Tibial nerve (tissue), 4 donors: Measurements from ENCODE around the gene ARMC3. TPM values are rescaled to one million over a fixed set of nuclear protein-coding genes. Genes with fewer than 3 reads are reported as not detected.
"Not testable (repeated sequence)": the region's sequence is repeated elsewhere in the genome, so short reads cannot be mapped to it uniquely, and the experiment has no call there.

Source experiments
- DNase-seq, 2 donors: peaks; one replicate each; pipeline ENCODE4 v3.0.0-alpha.2; 2019; ENCODE audit warnings: low spot score in 2 of 2
- H3K27ac ChIP-seq, 4 donors: fragments of 200-600 bp; sonication (generic) in 3 of 4; one replicate each; pipeline ENCODE4 v1.5.1; 2017 to 2019; ENCODE audit warnings: mild to moderate bottlenecking in 1 of 4
- H3K27me3 ChIP-seq, 2 donors: fragments of 200-600 bp; sonication (generic) in 1 of 2; one replicate each; pipeline versions ENCODE4 v1.5.1 to v1.6.0; 2017 to 2019
- H3K36me3 ChIP-seq, 3 donors: fragments of 200-600 bp; sonication (generic); one replicate each; pipeline ENCODE4 v1.5.1; 2018 to 2019
- H3K4me1 ChIP-seq, 4 donors: fragments of 200-600 bp; sonication (generic) in 3 of 4; one replicate each; pipeline ENCODE4 v1.5.1; 2017 to 2019
- H3K4me3 ChIP-seq, 4 donors: fragments of 200-600 bp; sonication (generic) in 3 of 4; one replicate each; pipeline ENCODE4 v1.5.1; 2017 to 2019; ENCODE audit warnings: mild to moderate bottlenecking in 1 of 4, moderate library complexity in 1 of 4
- H3K9me3 ChIP-seq, 4 donors: fragments of 200-600 bp; sonication (generic) in 3 of 4; one replicate each; pipeline ENCODE4 v1.5.1; 2017 to 2019
- CTCF ChIP-seq, 5 experiments: fragments of 200-600 bp in 3 of 5; fragments of 450-650 bp in 2 of 5; sonication (generic) in 3 of 5; IDR thresholded peaks; one replicate each; pipeline ENCODE4 v1.5.1; 2016 to 2019; ENCODE audit warnings: antibody characterized with exemption in 5 of 5, mild to moderate bottlenecking in 3 of 5, moderate library complexity in 2 of 5
- EP300 ChIP-seq, 2 donors: sonication (generic); formaldehyde crosslinking; IDR thresholded peaks; one replicate each; pipeline ENCODE4 v1.6.1; 2017; ENCODE audit warnings: antibody characterized with exemption in 2 of 2, mild to moderate bottlenecking in 1 of 2
- POLR2A ChIP-seq, 2 donors: fragments of 450-650 bp; IDR thresholded peaks; one replicate each; pipeline ENCODE4 v1.6.1; 2017; ENCODE audit warnings: antibody characterized with exemption in 2 of 2, mild to moderate bottlenecking in 2 of 2, moderate library complexity in 2 of 2
- WGBS, 2 donors: methylation state at CpG; one replicate each; pipeline ENCODE4 v1.1.5; 2018; 5-methylcytosine and 5-hydroxymethylcytosine counted together
- total RNA-seq, 4 donors: library from RNA; depleted of rRNA; stranded (reverse); fragments of >200 nt; gene quantifications; one replicate each; pipeline ENCODE4 v1.1.0, GENCODE V29; 2016

Gene ARMC3
- total RNA-seq, 4 donors from 2014 or later: 0.44 to 3.9 TPM; not detected in 2

DNA sequence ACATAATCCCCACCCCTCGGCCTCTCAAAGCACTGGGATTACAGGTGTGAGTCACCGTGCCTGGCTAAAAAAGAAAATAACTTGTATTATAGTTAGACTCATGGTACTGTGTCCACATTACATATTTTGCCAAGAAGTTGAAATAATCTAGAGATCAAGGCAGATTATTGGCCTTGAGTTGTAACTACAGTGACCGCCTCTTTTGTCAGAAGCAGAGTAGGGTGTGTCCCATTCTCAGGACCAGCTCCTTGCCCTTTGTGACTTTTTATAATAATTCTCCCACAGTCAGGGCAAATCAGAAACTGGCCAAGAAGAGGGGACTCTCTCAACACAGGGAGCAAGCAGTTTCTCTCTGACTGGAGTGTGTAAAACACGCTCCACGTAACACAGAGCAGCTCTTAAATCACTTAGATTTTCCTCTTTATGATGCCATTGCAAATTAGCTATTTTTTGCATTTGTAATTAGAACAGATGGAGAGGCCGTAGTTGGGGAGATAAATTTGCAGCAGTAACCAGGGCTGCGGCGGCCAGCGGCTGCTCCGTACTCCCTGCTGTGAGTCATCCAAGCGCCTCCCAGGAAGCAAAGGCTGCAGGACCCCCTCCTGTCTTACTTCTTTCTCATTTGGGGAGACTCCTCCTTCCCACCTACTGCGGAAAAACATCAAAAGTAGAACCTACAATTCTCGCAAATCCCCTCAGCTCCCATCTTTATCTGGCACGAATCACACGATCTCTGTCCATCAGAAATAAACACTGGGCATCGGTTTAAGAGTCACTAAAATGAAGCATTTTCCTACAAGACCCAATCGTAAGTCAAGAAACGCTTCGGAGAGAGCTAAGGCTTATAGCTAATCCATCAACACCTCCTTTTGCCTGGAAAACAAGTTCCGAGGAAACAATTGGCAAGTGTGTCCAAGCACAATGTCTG lies 135.5 kb downstream of the ARMC3 start:
- peaks cover 0 to 13% (median 0%) of the 10 kb centered on the region in 4 donors for H3K4me1 ChIP-seq
- no peaks in the 10 kb centered on the region for H3K27me3 ChIP-seq
- no peaks in the 10 kb centered on the region for H3K36me3 ChIP-seq
- no peak overlapping the region for H3K4me3 ChIP-seq
- TF ChIP-seq EP300 (IDR thresholded peaks at IDR 0.05) (no peak), POLR2A (IDR thresholded peaks at IDR 0.05) (no peak), CTCF (IDR thresholded peaks at IDR 0.05) (no peak)
- no peak overlapping the region for H3K27ac ChIP-seq
- DNase-seq: no peak
- WGBS, 2 donors: 58 to 69% methylated on average over 20 of the region's 20 CpGs
- H3K9me3 ChIP-seq: peaks cover 0 to 8% (median 0%) of the 10 kb centered on the region in 4 donors

- Histone ChIP-seq H3K27me3 (no peaks in the 10 kb centered on the region), H3K4me3 (no peak overlapping the region), H3K36me3 (no peaks in the 10 kb centered on the region), H3K27ac (no peak overlapping the region), H3K4me1 (peaks cover 0 to 13% (median 0%) of the 10 kb centered on the region in 4 donors), H3K9me3 (peaks cover 0 to 6% (median 0%) of the 10 kb centered on the region in 4 donors)
- no peak for DNase-seq
- TF ChIP-seq CTCF (IDR thresholded peaks at IDR 0.05) (no peak), POLR2A (IDR thresholded peaks at IDR 0.05) (no peak), EP300 (IDR thresholded peaks at IDR 0.05) (no peak)
- 81 to 88% methylated on average over 19 to 20 of the region's 20 CpGs for WGBS, 2 donors
These were observed 136.3 kb downstream of the ARMC3 start for GRCh38 chr10:23063973-23064812.

- H3K27me3 ChIP-seq, H3K4me3 ChIP-seq, H3K36me3 ChIP-seq, DNase-seq, H3K9me3 ChIP-seq, H3K27ac ChIP-seq: not testable (repeated sequence)
- H3K4me1 ChIP-seq: peaks cover 0 to 13% (median 0%) of the 10 kb centered on the region in 4 donors
- WGBS, 2 donors: 93 to 96% methylated on average over 2 of the region's 2 CpGs
These were observed 136.9 kb downstream of the ARMC3 start for GRCh38 chr10:23064813-23065114.

GRCh38 chr10:23065181-23065948 lies 137.5 kb downstream of the ARMC3 start:
- H3K27ac ChIP-seq: no peak overlapping the region

GRCh38 chr10:23067337-23067736 lies 139.5 kb downstream of the ARMC3 start:
- no peak overlapping the region for H3K4me3 ChIP-seq
- no peaks in the 10 kb centered on the region for H3K27me3 ChIP-seq
- H3K27ac ChIP-seq: no peak overlapping the region
- TF ChIP-seq CTCF (IDR thresholded peaks at IDR 0.05) (no peak), POLR2A (IDR thresholded peaks at IDR 0.05) (no peak), EP300 (IDR thresholded peaks at IDR 0.05) (no peak)
- peaks cover 0 to 13% (median 0%) of the 10 kb centered on the region in 4 donors for H3K4me1 ChIP-seq
- H3K36me3 ChIP-seq: no peaks in the 10 kb centered on the region
- 95 to 96% methylated on average over 12 of the region's 12 CpGs for WGBS, 2 donors
- no peak for DNase-seq
- no peaks in the 10 kb centered on the region for H3K9me3 ChIP-seq

More at GRCh38 chr10:23065181-23065948, 137.5 kb downstream of the ARMC3 start:
- 39 to 40% methylated on average over 11 of the region's 11 CpGs for WGBS, 2 donors
- H3K36me3 ChIP-seq: no peaks in the 10 kb centered on the region
- H3K9me3 ChIP-seq: no peaks in the 10 kb centered on the region
- DNase-seq: peak; percentile 42 to 60
- no peaks in the 10 kb centered on the region for H3K27me3 ChIP-seq
- TF ChIP-seq POLR2A (IDR thresholded peaks at IDR 0.05) (no peak), EP300 (IDR thresholded peaks at IDR 0.05) (peak; percentile 30 to 46)
- no peak overlapping the region for H3K4me3 ChIP-seq
- peaks cover 0 to 13% (median 0%) of the 10 kb centered on the region in 4 donors for H3K4me1 ChIP-seq
